CD4-positive, alpha-beta T cell (primary cell): ENCODE results near the gene SLC25A5. TPM values are rescaled to one million over a fixed set of nuclear protein-coding genes. Genes with fewer than 3 reads are reported as not detected.
A peak's percentile ranks its signal among the peaks of the same experiment; 100 is the strongest.
"Not testable (repeated sequence)": the region's sequence is repeated elsewhere in the genome, so short reads cannot be mapped to it uniquely, and the experiment has no call there.

ENCODE experiments used
- ATAC-seq: fragments of 200-7000 bp; cut with Tn5 transposase; one replicate; pipeline ENCODE4 v1.10.0; 2022; ENCODE audit warnings: mild to moderate bottlenecking; ENCODE audit not compliant: poor library complexity
- CTCF ChIA-PET: fragments of 350-600 bp; sonication (Branson Sonifier 250); formaldehyde crosslinking; loops from one replicate; lab custom pipeline; 2021; ENCODE audit warnings: antibody characterized with exemption, inconsistent platforms; lab: Charles Lee
- POLR2A ChIA-PET: fragments of 350-600 bp; sonication (Branson Sonifier 250); formaldehyde crosslinking; loops from one replicate; lab custom pipeline; 2021; ENCODE audit warnings: antibody characterized with exemption, inconsistent platforms; lab: Charles Lee
- DNase-seq, 14 experiments: peaks; one replicate each; pipeline ENCODE4 v3.0.0-alpha.2; 2013 to 2020; ENCODE audit warnings: mixed read lengths in 2 of 14
- H3K27ac ChIP-seq, 2 donors: one replicate each; pipeline versions ENCODE4 v1.5.1 to v1.7.0; 2013; ENCODE audit warnings: low read length in 2 of 2, low read depth in 1 of 2, mild to moderate bottlenecking in 1 of 2
- H3K27me3 ChIP-seq, 2 experiments: 1 replicate in 1 of 2; 2 replicates in 1 of 2; pipeline versions ENCODE4 v1.6.1 to v1.7.0; 2013; ENCODE audit warnings: low read length in 2 of 2, control low read depth in 1 of 2, mild to moderate bottlenecking in 1 of 2, moderate library complexity in 1 of 2; ENCODE audit not compliant: insufficient read depth in 2 of 2, control insufficient read depth in 1 of 2
- H3K36me3 ChIP-seq: one replicate; pipeline ENCODE4 v1.6.1; 2013; ENCODE audit warnings: low read length, control low read depth; ENCODE audit not compliant: insufficient read depth
- H3K4me1 ChIP-seq: one replicate; pipeline ENCODE4 v1.6.1; 2013; ENCODE audit warnings: low read length, control low read depth; ENCODE audit not compliant: insufficient read depth
- H3K4me3 ChIP-seq: one replicate; pipeline ENCODE4 v1.5.1; 2013; ENCODE audit warnings: mild to moderate bottlenecking, low read length, moderate library complexity
- H3K9me3 ChIP-seq, 2 experiments: 1 replicate in 1 of 2; 2 replicates in 1 of 2; pipeline versions ENCODE4 v1.6.1 to v1.7.0; 2013; ENCODE audit warnings: low read length in 2 of 2, mild to moderate bottlenecking in 2 of 2, control low read depth in 1 of 2, moderate library complexity in 1 of 2; ENCODE audit not compliant: control insufficient read depth in 1 of 2, insufficient read depth in 1 of 2
- H3K27ac Mint-ChIP-seq: one replicate; pipeline ENCODE4 v1.8.0; 2020; ENCODE audit warnings: mixed read lengths
- H3K27me3 Mint-ChIP-seq: one replicate; pipeline ENCODE4 v1.8.0; 2021; ENCODE audit warnings: mixed read lengths
- H3K36me3 Mint-ChIP-seq: one replicate; pipeline ENCODE4 v1.8.0; 2021; ENCODE audit warnings: low read depth, mixed read lengths
- H3K4me1 Mint-ChIP-seq: one replicate; pipeline ENCODE4 v1.8.0; 2021; ENCODE audit warnings: low read depth, mixed read lengths
- H3K4me3 Mint-ChIP-seq: one replicate; pipeline ENCODE4 v1.8.0; 2020; ENCODE audit warnings: mild to moderate bottlenecking, mixed read lengths
- H3K9me3 Mint-ChIP-seq: one replicate; pipeline ENCODE4 v1.8.0; 2020; ENCODE audit warnings: mixed read lengths
- CTCF ChIP-seq: fragments of 200-600 bp; IDR thresholded peaks from one replicate; pipeline ENCODE4 v1.8.0; 2022; ENCODE audit warnings: antibody characterized with exemption, mild to moderate bottlenecking
- intact Hi-C, 2 experiments: fragments of 100-400 bp; cut with DNase I in 1 of 2; cut with micrococcal nuclease in 1 of 2; formaldehyde crosslinking; loops; one replicate each; pipeline versions ENCODE4 v1.15.1 to v1.9.0; 2023 to 2025; cut with DNase I, micrococcal nuclease
- total RNA-seq, 174 experiments: library from RNA in 2 of 174; stranded (reverse) in 2 of 174; gene quantifications; one replicate each; pipeline ENCODE4 v1.2.3 and lab custom pipeline; 2021 to 2026

Gene SLC25A5
- total RNA-seq, 2 experiments from 2014 or later = 160 to 161 TPM

GRCh38 chrX:119482041-119482440 lies 13.8 kb downstream of the SLC25A5 start:
- H3K9me3 Mint-ChIP-seq = no peaks in the 10 kb centered on the region
- H3K27ac Mint-ChIP-seq = peak overlapping the region; percentile 47
- H3K4me3 Mint-ChIP-seq = peak overlapping the region; percentile 70
- peaks cover 13% of the 10 kb centered on the region for H3K4me1 ChIP-seq
- no peaks in the 10 kb centered on the region for H3K9me3 ChIP-seq
- CTCF ChIA-PET = interaction anchor here (1.0 to 3.2 kb wide), 5 partner anchors 12 to 406 kb away, joined by 3 to 14 read pairs (median 3); partner anchors contain the start of gene SLC25A5
- ATAC-seq (peak; percentile 5), DNase-seq (no peak)
- TF ChIP-seq CTCF = no peak
- no peaks in the 10 kb centered on the region for H3K36me3 ChIP-seq
- intact Hi-C loops = loop anchor here in 1 of 2 experiments (5.0 kb wide), 1 partner anchor 370 kb away; the partner anchor contains the start of gene UPF3B
- POLR2A ChIA-PET = interaction anchor here (1.0 to 1.8 kb wide), 4 partner anchors 8 to 309 kb away, joined by 3 to 10 read pairs (median 4); partner anchors contain the start of genes RPL39 and SLC25A5
- H3K4me1 Mint-ChIP-seq = peaks cover 10% of the 10 kb centered on the region
- no peaks in the 10 kb centered on the region for H3K36me3 Mint-ChIP-seq
- peak overlapping the region; percentile 54 for H3K4me3 ChIP-seq
- no peaks in the 10 kb centered on the region for H3K27me3 ChIP-seq
- H3K27ac ChIP-seq = no peak overlapping the region
- no peaks in the 10 kb centered on the region for H3K27me3 Mint-ChIP-seq

DNA sequence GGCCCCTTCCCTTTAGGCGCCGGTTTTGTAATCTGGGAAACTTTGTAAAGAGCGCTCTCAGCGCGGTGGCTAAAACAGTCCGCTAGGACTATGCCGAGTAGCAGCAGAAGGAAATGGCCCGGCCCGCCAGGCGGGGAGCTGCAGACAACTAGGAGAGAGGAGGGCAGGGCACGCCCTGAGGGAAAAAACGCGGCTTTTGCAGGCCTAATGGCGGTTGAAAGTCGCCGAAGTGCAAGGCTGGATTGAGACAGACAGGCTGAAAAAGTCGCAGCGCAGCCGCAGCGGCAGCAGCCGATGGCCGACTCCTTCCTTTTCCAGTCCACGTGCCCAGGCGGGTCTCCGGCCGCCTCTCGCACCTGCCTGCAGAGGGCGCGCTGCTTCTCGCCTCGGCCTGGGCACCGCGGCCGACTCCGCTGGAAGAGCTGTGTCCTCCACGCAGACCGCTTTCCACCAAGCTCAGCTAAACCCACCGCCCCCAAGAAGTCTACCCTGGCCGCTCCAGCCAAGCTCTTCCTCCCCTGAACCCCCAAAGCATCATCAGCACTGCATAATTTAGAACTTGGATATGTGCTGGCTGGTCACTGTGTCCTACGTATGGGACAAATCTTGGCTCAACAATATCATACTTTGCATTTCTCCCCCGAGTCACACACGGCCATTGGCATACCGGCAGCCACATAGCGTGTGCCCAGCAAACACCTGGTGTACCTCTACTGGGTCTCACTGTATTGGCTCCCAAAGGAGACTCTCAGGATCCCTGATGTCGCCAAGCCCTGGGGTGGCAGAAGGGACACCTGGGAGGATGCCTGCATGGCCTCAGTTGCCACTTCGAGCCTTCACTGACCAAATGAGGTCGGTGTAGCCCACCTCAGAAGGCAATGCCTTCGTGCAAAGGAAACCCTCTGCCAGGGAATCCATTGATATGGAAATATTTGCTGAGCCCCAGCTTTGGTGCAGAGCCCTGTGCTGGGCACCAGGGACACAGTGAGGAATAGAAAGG lies 14.5 kb downstream of the SLC25A5 start:
- no peaks in the 10 kb centered on the region for H3K36me3 Mint-ChIP-seq
- H3K4me1 Mint-ChIP-seq = peaks cover 10% of the 10 kb centered on the region
- Histone ChIP-seq H3K4me3 (peak overlapping the region; percentile 54), H3K9me3 (no peaks in the 10 kb centered on the region), H3K4me1 (peaks cover 13% of the 10 kb centered on the region), H3K36me3 (no peaks in the 10 kb centered on the region), H3K27ac (no peak overlapping the region), H3K27me3 (no peaks in the 10 kb centered on the region)
- H3K4me3 Mint-ChIP-seq = peak overlapping the region; percentile 70
- TF ChIP-seq CTCF = peak; percentile 66
- no peaks in the 10 kb centered on the region for H3K9me3 Mint-ChIP-seq
- DNase-seq (peak; percentile 36 to 80 (median 51)), ATAC-seq (peak; percentile 87)
- POLR2A ChIA-PET = interaction anchor here (0.9 to 1.8 kb wide), 6 partner anchors 9 to 309 kb away, joined by 3 to 10 read pairs (median 4); partner anchors contain the start of genes RPL39 and SLC25A5
- H3K27me3 Mint-ChIP-seq = no peaks in the 10 kb centered on the region
- peak overlapping the region; percentile 47 for H3K27ac Mint-ChIP-seq
- intact Hi-C loops = loop anchor here in 1 of 2 experiments (5.0 kb wide), 1 partner anchor 370 kb away; the partner anchor contains the start of gene UPF3B
- CTCF ChIA-PET = interaction anchor here (0.6 to 3.2 kb wide), 15 partner anchors 8 to 405 kb away, joined by 3 to 14 read pairs (median 3); partner anchors contain the start of gene SLC25A5

DNA sequence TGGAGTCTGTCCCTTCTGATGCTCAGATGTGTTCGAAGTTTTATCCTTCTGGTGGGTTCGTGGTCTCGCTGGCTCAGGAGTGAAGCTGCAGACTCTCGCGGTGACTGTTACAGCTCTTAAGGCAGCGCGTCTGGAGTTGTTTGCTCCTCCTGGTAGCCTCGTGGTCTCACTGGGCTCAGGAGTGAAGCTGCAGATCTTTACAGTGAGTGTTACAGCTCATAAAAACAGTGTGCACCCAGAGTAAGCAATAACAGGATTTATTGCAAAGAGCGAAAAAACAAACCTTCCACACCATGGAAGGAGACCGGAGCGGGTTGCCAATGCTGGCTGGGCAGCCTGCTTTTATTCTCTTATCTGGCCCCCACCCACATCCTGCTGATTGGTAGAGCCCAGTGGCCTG lies 18.5 kb downstream of the SLC25A5 start:
- Histone ChIP-seq H3K27me3 (no peaks in the 10 kb centered on the region), H3K9me3 (no peaks in the 10 kb centered on the region), H3K4me1 (peaks cover 21% of the 10 kb centered on the region), H3K27ac (no peak overlapping the region), H3K4me3 (no peak overlapping the region), H3K36me3 (no peaks in the 10 kb centered on the region)
- DNase-seq (no peak), ATAC-seq (no peak)
- H3K36me3 Mint-ChIP-seq = no peaks in the 10 kb centered on the region
- ChIA-PET CTCF (no interaction called here), POLR2A (no interaction called here)
- no peaks in the 10 kb centered on the region for H3K9me3 Mint-ChIP-seq
- H3K27me3 Mint-ChIP-seq = no peaks in the 10 kb centered on the region
- H3K4me1 Mint-ChIP-seq = peaks cover 10% of the 10 kb centered on the region
- no peak overlapping the region for H3K27ac Mint-ChIP-seq
- TF ChIP-seq CTCF = no peak
- intact Hi-C loops = no loop called here
- H3K4me3 Mint-ChIP-seq = no peak overlapping the region

- H3K36me3 ChIP-seq, H3K9me3 ChIP-seq, H3K4me1 Mint-ChIP-seq, H3K9me3 Mint-ChIP-seq, H3K27ac Mint-ChIP-seq, ATAC-seq, H3K36me3 Mint-ChIP-seq, DNase-seq, H3K27me3 ChIP-seq, H3K27me3 Mint-ChIP-seq, H3K27ac ChIP-seq, intact Hi-C loops, H3K4me3 Mint-ChIP-seq, H3K4me3 ChIP-seq: not testable (repeated sequence)
- peaks cover 11% of the 10 kb centered on the region for H3K4me1 ChIP-seq
- ChIA-PET CTCF (interaction anchor here (1.7 kb wide), 1 partner anchor 10 kb away, joined by 3 read pairs; no protein-coding TSS in a partner anchor), POLR2A (interaction anchor here (0.6 kb wide), 1 partner anchor 788 kb away, joined by 3 read pairs; no protein-coding TSS in a partner anchor)
Measured at GRCh38 chrX:119487766-119488165, 19.5 kb downstream of the SLC25A5 start.
